HG02623 (cell line): Measurements from ENCODE around the gene TAF10.

Experiments used
- ATAC-seq: cut with Tn5 transposase; IDR thresholded peaks from one replicate; pipeline ENCODE4 v1.9.1; 2021; ENCODE audit warnings: moderate library complexity; ENCODE audit not compliant: unreplicated experiment

The TAF10 gene

GRCh38 chr11:6586434-6587359 is 25.3 kb downstream of the TAF10 start:
- ATAC-seq, result no peak

GRCh38 chr11:6584528-6584927 is 27.5 kb downstream of the TAF10 start:
- ATAC-seq, result no peak

GRCh38 chr11:6583584-6583983 is 28.4 kb downstream of the TAF10 start:
- no peak for ATAC-seq

- no peak for ATAC-seq
These were observed 32.3 kb downstream of the TAF10 start for GRCh38 chr11:6579681-6580080.

GRCh38 chr11:6578134-6578533 is 33.9 kb downstream of the TAF10 start:
- ATAC-seq, result no peak

- no peak for ATAC-seq
These were observed 35.3 kb downstream of the TAF10 start for GRCh38 chr11:6576471-6577373.

GRCh38 chr11:6574816-6575715 is 37.0 kb downstream of the TAF10 start:
- no peak for ATAC-seq

GRCh38 chr11:6572215-6572614 is 39.8 kb downstream of the TAF10 start:
- no peak for ATAC-seq

- no peak for ATAC-seq
These were observed 40.5 kb downstream of the TAF10 start for GRCh38 chr11:6571434-6572008.

GRCh38 chr11:6570691-6571427 is 41.2 kb downstream of the TAF10 start:
- no peak for ATAC-seq

GRCh38 chr11:6569706-6570105 is 42.3 kb downstream of the TAF10 start:
- no peak for ATAC-seq

GRCh38 chr11:6568191-6568918 is 43.7 kb downstream of the TAF10 start:
- ATAC-seq, result no peak

- no peak for ATAC-seq
These were observed 44.7 kb downstream of the TAF10 start for GRCh38 chr11:6567371-6567745.

- ATAC-seq, result no peak
These were observed 45.2 kb downstream of the TAF10 start for GRCh38 chr11:6566704-6567370.

- no peak for ATAC-seq
These were observed 45.9 kb downstream of the TAF10 start for GRCh38 chr11:6565988-6566703.

GRCh38 chr11:6565325-6565724 is 46.7 kb downstream of the TAF10 start:
- ATAC-seq, result no peak

GRCh38 chr11:6563667-6564066 is 48.3 kb downstream of the TAF10 start:
- ATAC-seq, result no peak

GRCh38 chr11:6563121-6563619 is 48.8 kb downstream of the TAF10 start:
- no peak for ATAC-seq
